Lower leg skin (tissue), 3 donors: ENCODE measurements around the gene GJB2.

Experiments
- POLR2A ChIP-seq, 2 donors: fragments of 450-650 bp; IDR thresholded peaks; one replicate each; pipeline ENCODE4 v1.6.1; 2016 to 2017; ENCODE audit warnings: antibody characterized with exemption in 2 of 2, mild to moderate bottlenecking in 1 of 2, moderate library complexity in 1 of 2
- TF ChIP-seq, protein P1 (sequence below), 3 donors: fragments of 450-650 bp; IDR thresholded peaks; one replicate each; pipeline ENCODE4 v1.5.1; 2016; ENCODE audit warnings: antibody characterized with exemption in 3 of 3, mild to moderate bottlenecking in 3 of 3, moderate library complexity in 2 of 3

DNA sequence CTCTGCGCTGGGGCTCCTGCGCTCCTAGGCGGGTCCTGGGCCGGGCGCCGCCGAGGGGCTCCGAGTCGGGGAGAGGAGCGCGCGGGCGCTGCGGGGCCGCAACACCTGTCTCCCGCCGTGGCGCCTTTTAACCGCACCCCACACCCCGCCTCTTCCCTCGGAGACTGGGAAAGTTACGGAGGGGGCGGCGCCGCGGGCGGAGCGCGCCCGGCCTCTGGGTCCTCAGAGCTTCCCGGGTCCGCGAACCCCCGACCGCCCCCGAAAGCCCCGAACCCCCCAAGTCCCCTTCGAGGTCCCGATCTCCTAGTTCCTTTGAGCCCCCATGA, at the start of gene GJB2:
- TF ChIP-seq, protein P1, sequence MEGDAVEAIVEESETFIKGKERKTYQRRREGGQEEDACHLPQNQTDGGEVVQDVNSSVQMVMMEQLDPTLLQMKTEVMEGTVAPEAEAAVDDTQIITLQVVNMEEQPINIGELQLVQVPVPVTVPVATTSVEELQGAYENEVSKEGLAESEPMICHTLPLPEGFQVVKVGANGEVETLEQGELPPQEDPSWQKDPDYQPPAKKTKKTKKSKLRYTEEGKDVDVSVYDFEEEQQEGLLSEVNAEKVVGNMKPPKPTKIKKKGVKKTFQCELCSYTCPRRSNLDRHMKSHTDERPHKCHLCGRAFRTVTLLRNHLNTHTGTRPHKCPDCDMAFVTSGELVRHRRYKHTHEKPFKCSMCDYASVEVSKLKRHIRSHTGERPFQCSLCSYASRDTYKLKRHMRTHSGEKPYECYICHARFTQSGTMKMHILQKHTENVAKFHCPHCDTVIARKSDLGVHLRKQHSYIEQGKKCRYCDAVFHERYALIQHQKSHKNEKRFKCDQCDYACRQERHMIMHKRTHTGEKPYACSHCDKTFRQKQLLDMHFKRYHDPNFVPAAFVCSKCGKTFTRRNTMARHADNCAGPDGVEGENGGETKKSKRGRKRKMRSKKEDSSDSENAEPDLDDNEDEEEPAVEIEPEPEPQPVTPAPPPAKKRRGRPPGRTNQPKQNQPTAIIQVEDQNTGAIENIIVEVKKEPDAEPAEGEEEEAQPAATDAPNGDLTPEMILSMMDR (IDR thresholded peaks at IDR 0.05), result no peak
- no peak for TF ChIP-seq POLR2A (IDR thresholded peaks at IDR 0.05)
